Coronary artery (tissue), 2 donors: ENCODE results near the gene RPGRIP1.

Experiments used
- DNase-seq: peaks from one replicate; pipeline ENCODE4 v3.0.0-alpha.2; 2017; ENCODE audit warnings: low spot score
- H3K27ac ChIP-seq, 2 donors: fragments of 200-600 bp; sonication (generic); one replicate each; pipeline ENCODE4 v1.5.1; 2016 to 2019
- H3K4me3 ChIP-seq: fragments of 200-600 bp; sonication (generic); 2 replicates; pipeline ENCODE4 v1.5.1; 2016; ENCODE audit warnings: mild to moderate bottlenecking, moderate library complexity
- TF ChIP-seq, protein P1 (sequence below): fragments of 200-600 bp; sonication (generic); IDR thresholded peaks from one replicate; pipeline ENCODE4 v1.5.1; 2019; ENCODE audit warnings: antibody characterized with exemption

The RPGRIP1 gene

GRCh38 chr14:21240417-21240816, 39.5 kb upstream of the RPGRIP1 start:
- Histone ChIP-seq H3K4me3 (no peak overlapping the region), H3K27ac (no peak overlapping the region)
- TF ChIP-seq, protein P1, sequence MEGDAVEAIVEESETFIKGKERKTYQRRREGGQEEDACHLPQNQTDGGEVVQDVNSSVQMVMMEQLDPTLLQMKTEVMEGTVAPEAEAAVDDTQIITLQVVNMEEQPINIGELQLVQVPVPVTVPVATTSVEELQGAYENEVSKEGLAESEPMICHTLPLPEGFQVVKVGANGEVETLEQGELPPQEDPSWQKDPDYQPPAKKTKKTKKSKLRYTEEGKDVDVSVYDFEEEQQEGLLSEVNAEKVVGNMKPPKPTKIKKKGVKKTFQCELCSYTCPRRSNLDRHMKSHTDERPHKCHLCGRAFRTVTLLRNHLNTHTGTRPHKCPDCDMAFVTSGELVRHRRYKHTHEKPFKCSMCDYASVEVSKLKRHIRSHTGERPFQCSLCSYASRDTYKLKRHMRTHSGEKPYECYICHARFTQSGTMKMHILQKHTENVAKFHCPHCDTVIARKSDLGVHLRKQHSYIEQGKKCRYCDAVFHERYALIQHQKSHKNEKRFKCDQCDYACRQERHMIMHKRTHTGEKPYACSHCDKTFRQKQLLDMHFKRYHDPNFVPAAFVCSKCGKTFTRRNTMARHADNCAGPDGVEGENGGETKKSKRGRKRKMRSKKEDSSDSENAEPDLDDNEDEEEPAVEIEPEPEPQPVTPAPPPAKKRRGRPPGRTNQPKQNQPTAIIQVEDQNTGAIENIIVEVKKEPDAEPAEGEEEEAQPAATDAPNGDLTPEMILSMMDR, result no peak
- no peak for DNase-seq

- Histone ChIP-seq H3K4me3 (no peak overlapping the region), H3K27ac (no peak overlapping the region)
- DNase-seq, result no peak
- TF ChIP-seq, protein P1, result no peak
Observed at GRCh38 chr14:21241218-21241819, 38.6 kb upstream of the RPGRIP1 start.

DNA sequence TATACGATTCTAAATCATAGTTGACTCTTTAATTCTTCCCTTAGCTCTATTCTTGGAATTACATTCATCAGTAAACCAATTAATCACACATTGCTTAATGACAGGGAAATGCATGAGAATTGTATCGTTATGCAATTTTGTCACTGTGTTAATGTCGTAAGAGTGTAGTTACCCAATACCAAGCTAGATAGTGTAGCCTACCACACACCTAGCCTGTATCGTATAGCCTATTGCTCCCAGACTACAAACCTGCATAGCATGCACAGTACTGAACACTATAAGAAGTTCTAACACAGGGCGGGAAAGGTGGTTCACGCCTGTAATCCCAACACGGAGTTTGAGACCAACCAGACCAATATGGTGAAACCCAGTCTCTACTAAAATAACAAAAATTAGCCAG, 35.3 kb upstream of the RPGRIP1 start:
- no peak for DNase-seq
- Histone ChIP-seq H3K27ac (no peak overlapping the region), H3K4me3 (no peak overlapping the region)
- TF ChIP-seq, protein P1, result no peak

DNA sequence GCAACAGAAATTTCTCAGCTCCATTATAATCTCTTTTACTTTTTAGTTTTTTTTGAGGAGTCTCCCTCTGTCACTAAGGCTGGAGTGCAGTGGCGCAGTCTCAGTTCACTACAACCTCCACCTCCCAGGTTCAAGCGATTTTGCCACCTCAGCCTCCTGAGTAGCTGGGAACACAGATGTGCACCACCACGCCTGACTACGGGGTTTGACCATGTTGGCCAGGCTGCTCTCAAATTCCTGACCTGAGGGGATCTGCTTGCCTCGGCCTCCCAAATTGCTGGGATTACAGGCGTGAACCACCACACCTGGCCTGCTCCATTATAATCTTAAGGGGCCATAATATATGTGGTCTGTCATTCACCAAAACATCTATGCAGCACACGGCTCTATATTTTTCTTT, 34.1 kb upstream of the RPGRIP1 start:
- no peak overlapping the region for H3K4me3 ChIP-seq
- TF ChIP-seq, protein P1, result no peak
- DNase-seq, result no peak
- H3K27ac ChIP-seq, result no peak overlapping the region

DNA sequence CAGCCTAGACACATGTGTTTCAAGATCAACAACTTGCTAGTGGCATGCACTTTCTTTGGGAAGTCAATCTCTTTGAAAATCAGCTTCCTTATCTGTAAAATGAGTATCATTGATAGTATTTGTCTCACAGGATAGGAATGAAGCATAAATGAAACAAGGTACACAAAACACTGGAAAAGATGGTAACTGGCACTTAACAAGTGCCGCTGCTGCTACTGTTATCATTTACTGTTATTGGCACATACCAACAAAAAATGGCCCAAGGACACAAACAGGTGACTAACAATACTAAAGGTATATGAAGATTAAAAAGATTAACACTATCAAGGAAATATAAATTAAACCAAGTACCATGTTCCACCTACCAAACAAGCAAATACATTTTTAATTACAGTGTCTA, 31.5 kb upstream of the RPGRIP1 start:
- no peak overlapping the region for H3K27ac ChIP-seq
- no peak overlapping the region for H3K4me3 ChIP-seq
- DNase-seq, result no peak
- TF ChIP-seq, protein P1, result no peak

DNA sequence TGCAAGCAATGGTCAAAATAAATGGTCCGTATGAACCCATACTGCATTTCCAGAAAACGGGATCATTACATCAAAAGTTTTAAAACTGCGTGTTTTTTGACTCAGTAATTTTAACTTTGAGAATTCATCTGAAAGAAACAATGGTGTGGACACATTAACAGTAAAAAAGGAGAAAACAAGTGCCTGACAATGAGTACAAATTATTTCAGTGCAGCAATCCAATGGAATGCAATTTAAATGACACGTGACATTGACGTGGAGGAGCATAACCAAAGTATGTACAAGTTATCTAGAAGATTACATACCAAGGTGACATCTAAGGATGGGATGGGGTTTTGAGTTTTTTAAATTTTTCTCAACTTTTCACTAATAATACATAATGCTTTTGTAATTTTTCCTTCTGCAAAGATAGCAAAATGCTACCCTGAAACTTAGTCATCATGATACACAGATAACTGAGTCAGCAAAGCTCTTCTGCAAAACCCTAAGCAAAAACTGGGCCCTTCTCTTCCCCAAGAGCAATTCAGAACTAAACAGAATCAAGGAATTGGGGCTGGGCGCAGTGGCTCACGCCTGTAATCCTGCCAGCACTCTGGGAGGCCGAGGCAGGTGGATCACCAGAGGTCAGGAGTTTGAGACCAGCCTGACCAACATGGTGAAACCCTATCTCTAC, 31.0 kb upstream of the RPGRIP1 start:
- H3K4me3 ChIP-seq, result no peak overlapping the region
- H3K27ac ChIP-seq, result no peak overlapping the region
- no peak for DNase-seq
- TF ChIP-seq, protein P1, result no peak

DNA sequence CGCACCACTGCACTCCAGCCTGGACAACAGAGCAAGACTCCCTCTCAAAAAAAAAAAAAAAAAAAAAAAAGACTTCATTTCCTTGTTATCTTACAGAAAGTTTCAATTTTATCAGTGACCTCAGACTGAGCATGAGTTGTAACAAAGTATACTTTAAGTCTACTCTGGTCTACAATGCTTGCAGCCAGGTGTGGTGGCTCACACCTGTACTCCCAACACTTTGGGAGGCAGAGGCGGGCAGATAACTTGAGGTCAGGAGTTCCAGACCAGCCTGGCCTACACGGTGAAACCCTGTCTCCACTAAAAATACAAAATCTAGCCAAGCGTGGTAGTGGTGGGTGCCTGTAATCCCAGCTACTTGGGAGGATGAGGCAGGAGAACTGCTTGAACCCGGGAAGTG, 28.7 kb upstream of the RPGRIP1 start:
- Histone ChIP-seq H3K4me3 (no peak overlapping the region), H3K27ac (no peak overlapping the region)
- TF ChIP-seq, protein P1, result no peak
- no peak for DNase-seq
